ENCODE results near the gene SNX1. TPM values are rescaled to one million over a fixed set of nuclear protein-coding genes. Genes with fewer than 3 reads are reported as not detected.

The SNX1 gene
- total RNA-seq, 2 experiments from 2014 or later, result 30.1 to 129 TPM

DNA sequence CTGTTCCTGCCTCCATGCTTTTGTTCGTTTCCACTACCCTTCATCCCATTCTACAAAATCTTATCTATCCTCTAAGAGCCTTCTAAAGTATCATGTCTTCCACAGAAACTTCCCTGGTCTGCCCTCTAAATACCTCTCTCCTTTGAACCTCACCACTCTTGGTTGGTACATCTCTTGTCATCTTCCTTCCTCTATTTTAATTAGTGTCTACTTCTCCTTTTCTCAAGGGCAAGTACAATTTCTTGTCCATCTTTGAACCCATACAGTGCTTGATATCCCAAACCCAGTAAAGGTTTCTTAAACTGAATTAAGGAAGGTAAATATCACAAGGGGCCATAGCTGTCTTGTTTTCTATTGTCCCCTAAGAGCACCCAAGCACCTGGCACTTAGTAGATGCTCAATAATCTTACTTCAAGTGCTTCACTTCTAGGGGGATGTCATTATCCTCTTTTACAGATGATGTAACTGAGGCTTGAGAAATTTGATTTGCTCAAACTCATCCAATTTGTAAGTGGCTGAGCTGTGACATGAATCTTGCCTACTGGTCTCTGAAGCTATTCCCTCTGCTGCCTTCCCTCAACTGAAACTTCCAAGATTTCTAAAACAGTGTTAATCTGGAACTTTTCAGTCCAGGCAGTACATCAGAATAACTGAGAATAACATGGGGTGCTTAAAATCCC, 46.9 kb upstream of the SNX1 start:
- H3K79me2 ChIP-seq (ENCODE audit: insufficient read depth, low read depth, low read length), result no peaks in the 10 kb centered on the region
- no peak overlapping the region for H3K4me3 ChIP-seq (ENCODE audit: low read depth, low read length, poor library complexity, severe bottlenecking)
- H4K20me1 ChIP-seq (ENCODE audit: insufficient read depth, low read length), result no peaks in the 10 kb centered on the region
- no peak overlapping the region for H3K27ac ChIP-seq (ENCODE audit: low read depth, low read length, poor library complexity, severe bottlenecking)
- no peaks in the 10 kb centered on the region for H3K9me3 ChIP-seq (ENCODE audit: low read length)
- ChIA-PET CTCF (ENCODE audit: unreplicated experiment) (no interaction called here), POLR2A (interaction anchor here (0.5 kb wide), 1 partner anchor 116 kb away, joined by 3 read pairs; no protein-coding TSS in a partner anchor)
- no TSS peak for BruUV-seq (replicated peaks)
- H3K4me1 ChIP-seq (ENCODE audit: insufficient read depth, low read length, poor library complexity, severe bottlenecking), result peaks cover 31% of the 10 kb centered on the region
- intact Hi-C loops (cut with micrococcal nuclease; ENCODE audit: unreplicated experiment), result no loop called here
- H3K9me2 ChIP-seq (ENCODE audit: insufficient read depth, low read length), result no peaks in the 10 kb centered on the region
- H2AFZ ChIP-seq (ENCODE audit: low read length), result no peak overlapping the region
- no peaks in the 10 kb centered on the region for H3K36me3 ChIP-seq (ENCODE audit: insufficient read depth, low read length)
- peak; percentile 14 for DNase-seq (ENCODE audit: low spot score)
- no peak overlapping the region for H3K4me2 ChIP-seq (ENCODE audit: low read length)
- TF ChIP-seq EZH2phosphoT487 (IDR thresholded peaks at IDR 0.05; ENCODE audit: borderline replicate concordance, low read depth, low read length), result no peak
- TF ChIP-seq, protein P1, sequence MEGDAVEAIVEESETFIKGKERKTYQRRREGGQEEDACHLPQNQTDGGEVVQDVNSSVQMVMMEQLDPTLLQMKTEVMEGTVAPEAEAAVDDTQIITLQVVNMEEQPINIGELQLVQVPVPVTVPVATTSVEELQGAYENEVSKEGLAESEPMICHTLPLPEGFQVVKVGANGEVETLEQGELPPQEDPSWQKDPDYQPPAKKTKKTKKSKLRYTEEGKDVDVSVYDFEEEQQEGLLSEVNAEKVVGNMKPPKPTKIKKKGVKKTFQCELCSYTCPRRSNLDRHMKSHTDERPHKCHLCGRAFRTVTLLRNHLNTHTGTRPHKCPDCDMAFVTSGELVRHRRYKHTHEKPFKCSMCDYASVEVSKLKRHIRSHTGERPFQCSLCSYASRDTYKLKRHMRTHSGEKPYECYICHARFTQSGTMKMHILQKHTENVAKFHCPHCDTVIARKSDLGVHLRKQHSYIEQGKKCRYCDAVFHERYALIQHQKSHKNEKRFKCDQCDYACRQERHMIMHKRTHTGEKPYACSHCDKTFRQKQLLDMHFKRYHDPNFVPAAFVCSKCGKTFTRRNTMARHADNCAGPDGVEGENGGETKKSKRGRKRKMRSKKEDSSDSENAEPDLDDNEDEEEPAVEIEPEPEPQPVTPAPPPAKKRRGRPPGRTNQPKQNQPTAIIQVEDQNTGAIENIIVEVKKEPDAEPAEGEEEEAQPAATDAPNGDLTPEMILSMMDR (conservative IDR thresholded peaks at IDR 0.05; ENCODE audit: low read length), result no peak

DNA sequence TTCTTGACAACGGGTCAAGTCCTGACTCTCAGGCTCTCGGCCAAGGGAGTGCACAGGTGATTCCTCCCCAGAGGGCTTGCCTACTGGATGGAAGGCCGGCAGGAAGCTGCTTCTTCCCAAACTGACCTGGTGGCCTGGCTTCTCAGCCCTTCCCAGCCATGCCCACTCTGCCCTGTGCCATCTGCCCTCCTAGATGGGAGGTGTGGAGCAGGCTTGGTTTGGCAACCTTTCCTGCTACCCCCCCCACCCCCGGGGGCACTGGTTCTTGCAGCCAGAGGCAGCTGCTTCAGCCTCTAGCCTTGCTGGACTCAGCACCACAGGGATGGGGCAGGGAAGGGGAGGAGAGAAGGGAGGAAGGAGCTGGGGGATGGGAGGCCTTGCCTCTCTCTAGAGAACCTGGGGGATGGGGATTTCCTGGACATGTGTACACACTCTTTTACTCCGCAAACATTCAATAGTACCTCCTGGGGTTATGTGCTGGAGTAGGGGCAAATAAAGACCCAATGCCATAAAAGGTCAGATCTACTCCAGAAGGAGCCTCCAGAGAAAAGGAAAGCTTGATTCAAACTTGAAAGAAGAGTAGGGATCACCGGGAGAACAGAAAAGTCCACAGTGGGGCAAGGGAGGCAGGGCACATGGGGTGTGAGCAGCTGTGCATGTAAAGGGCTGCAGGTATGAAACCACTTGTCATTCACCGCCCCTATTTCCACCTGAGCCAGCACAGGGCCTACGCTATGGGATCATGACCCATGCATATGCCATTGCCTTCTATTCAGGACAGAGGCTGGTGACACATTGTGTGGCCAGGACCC, 45.3 kb upstream of the SNX1 start:
- no peak for TF ChIP-seq EZH2phosphoT487 (IDR thresholded peaks at IDR 0.05; ENCODE audit: borderline replicate concordance, low read depth, low read length)
- TF ChIP-seq, protein P1 (conservative IDR thresholded peaks at IDR 0.05; ENCODE audit: low read length), result no peak
- Histone ChIP-seq H3K9me3 (ENCODE audit: low read length) (no peaks in the 10 kb centered on the region), H3K4me1 (ENCODE audit: insufficient read depth, low read length, poor library complexity, severe bottlenecking) (peaks cover 16% of the 10 kb centered on the region), H3K79me2 (ENCODE audit: insufficient read depth, low read depth, low read length) (no peaks in the 10 kb centered on the region), H3K36me3 (ENCODE audit: insufficient read depth, low read length) (no peaks in the 10 kb centered on the region), H3K9me2 (ENCODE audit: insufficient read depth, low read length) (no peaks in the 10 kb centered on the region), H3K27ac (ENCODE audit: low read depth, low read length, poor library complexity, severe bottlenecking) (no peak overlapping the region), H4K20me1 (ENCODE audit: insufficient read depth, low read length) (no peaks in the 10 kb centered on the region), H2AFZ (ENCODE audit: low read length) (no peak overlapping the region), H3K4me2 (ENCODE audit: low read length) (no peak overlapping the region), H3K4me3 (ENCODE audit: low read depth, low read length, poor library complexity, severe bottlenecking) (no peak overlapping the region)
- no peak for DNase-seq (ENCODE audit: low spot score)
- BruUV-seq (replicated peaks), result no TSS peak
- POLR2A ChIA-PET, result no interaction called here
- CTCF ChIA-PET (ENCODE audit: unreplicated experiment), result no interaction called here
- intact Hi-C loops (cut with micrococcal nuclease; ENCODE audit: unreplicated experiment), result no loop called here

DNA sequence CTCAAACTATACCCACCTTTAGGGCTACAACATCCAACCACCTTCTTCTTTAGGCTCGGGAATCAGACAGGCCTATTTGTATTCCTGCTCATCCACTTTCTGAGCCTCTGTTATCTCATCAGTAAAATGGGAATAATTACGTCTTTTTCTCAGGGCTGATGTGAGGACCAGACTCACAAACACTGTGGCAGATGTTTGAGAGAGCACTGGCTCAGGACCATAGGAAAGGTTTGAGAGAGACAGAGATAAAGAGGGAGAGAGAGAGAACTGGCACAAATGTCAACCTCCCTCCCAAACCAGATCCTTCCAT, 44.7 kb upstream of the SNX1 start:
- ChIA-PET POLR2A (no interaction called here), CTCF (ENCODE audit: unreplicated experiment) (no interaction called here)
- peaks cover 13% of the 10 kb centered on the region for H3K4me1 ChIP-seq (ENCODE audit: insufficient read depth, low read length, poor library complexity, severe bottlenecking)
- no peaks in the 10 kb centered on the region for H3K9me3 ChIP-seq (ENCODE audit: low read length)
- H2AFZ ChIP-seq (ENCODE audit: low read length), result no peak overlapping the region
- TF ChIP-seq, protein P1 (conservative IDR thresholded peaks at IDR 0.05; ENCODE audit: low read length), result no peak
- no peak for TF ChIP-seq EZH2phosphoT487 (IDR thresholded peaks at IDR 0.05; ENCODE audit: borderline replicate concordance, low read depth, low read length)
- no peaks in the 10 kb centered on the region for H3K9me2 ChIP-seq (ENCODE audit: insufficient read depth, low read length)
- no peaks in the 10 kb centered on the region for H3K79me2 ChIP-seq (ENCODE audit: insufficient read depth, low read depth, low read length)
- intact Hi-C loops (cut with micrococcal nuclease; ENCODE audit: unreplicated experiment), result no loop called here
- no peak overlapping the region for H3K4me3 ChIP-seq (ENCODE audit: low read depth, low read length, poor library complexity, severe bottlenecking)
- BruUV-seq (replicated peaks), result no TSS peak
- no peak overlapping the region for H3K4me2 ChIP-seq (ENCODE audit: low read length)
- H3K27ac ChIP-seq (ENCODE audit: low read depth, low read length, poor library complexity, severe bottlenecking), result no peak overlapping the region
- H3K36me3 ChIP-seq (ENCODE audit: insufficient read depth, low read length), result no peaks in the 10 kb centered on the region
- DNase-seq (ENCODE audit: low spot score), result no peak
- no peaks in the 10 kb centered on the region for H4K20me1 ChIP-seq (ENCODE audit: insufficient read depth, low read length)

Data from OCI-LY7 (cell line).